Measurements from ENCODE around the gene CPVL. TPM values are rescaled to one million over a fixed set of nuclear protein-coding genes. Genes with fewer than 3 reads are reported as not detected.

Gene CPVL
- total RNA-seq, 1 experiment from 2014 or later: 10.3 TPM

- Histone ChIP-seq H3K4me3 (replicated peaks in 1 of 2; ENCODE audit: low read depth in 1 of 2, low read length in 2 of 2) (no peak overlapping the region), H3K9ac (ENCODE audit: low read length) (no peak overlapping the region), H2AFZ (ENCODE audit: low read depth, low read length, poor library complexity, severe bottlenecking) (no peak overlapping the region), H3K4me1 (ENCODE audit: control insufficient read depth in 1 of 2, insufficient read depth in 2 of 2, low read length in 2 of 2) (no peaks in the 10 kb centered on the region), H3K27ac (ENCODE audit: low read depth, low read length) (no peak overlapping the region), H3K79me2 (ENCODE audit: insufficient read depth, low read length) (no peaks in the 10 kb centered on the region), H3K9me3 (ENCODE audit: control insufficient read depth in 1 of 2, insufficient read depth in 1 of 2, low read depth in 1 of 2, low read length in 2 of 2) (no peaks in the 10 kb centered on the region), H3K27me3 (ENCODE audit: insufficient read depth, low read length) (no peaks in the 10 kb centered on the region), H3K4me2 (ENCODE audit: low read length) (no peak overlapping the region), H4K20me1 (ENCODE audit: insufficient read depth) (no peaks in the 10 kb centered on the region), H3K36me3 (ENCODE audit: control insufficient read depth in 1 of 2, insufficient read depth in 2 of 2, low read length in 2 of 2) (no peaks in the 10 kb centered on the region), H3K9me2 (ENCODE audit: insufficient read depth) (no peaks in the 10 kb centered on the region)
- no peak for DNase-seq (ENCODE audit: low read depth, low spot score)
- RAD21 ChIA-PET (ENCODE audit: low non-redundant PET in 1 of 2, low total read pairs in 2 of 2, uncharacterized antibody in 2 of 2, unreplicated experiment in 2 of 2): no interaction called here
- no TSS peak for BruUV-seq (replicated peaks)
- intact Hi-C loops (cut with micrococcal nuclease): no loop called here
- POLR2A ChIA-PET: no interaction called here
- no peak for ATAC-seq
- CTCF ChIA-PET: interaction anchor here (3.0 kb wide), 1 partner anchor 12 kb away, joined by 14 read pairs; no protein-coding TSS in a partner anchor
- no peak for TF ChIP-seq RAD21 (IDR thresholded peaks at IDR 0.05; ENCODE audit: low read depth)
- TF ChIP-seq ELF1 (IDR thresholded peaks at IDR 0.05; ENCODE audit: borderline replicate concordance, low read depth): no peak
- no peak for TF ChIP-seq YY1 (IDR thresholded peaks at IDR 0.05; ENCODE audit: extremely low read depth, insufficient replicate concordance, low read depth, low read length)
- no peak for TF ChIP-seq ZBTB33 (IDR thresholded peaks at IDR 0.05; ENCODE audit: extremely low read depth, insufficient replicate concordance, low read length)
- TF ChIP-seq EZH2phosphoT487 (IDR thresholded peaks at IDR 0.05; ENCODE audit: borderline replicate concordance): no peak
Measured at GRCh38 chr7:29177963-29178600, 31.7 kb upstream of the CPVL start.

- Histone ChIP-seq H3K4me2 (ENCODE audit: low read length) (no peak overlapping the region), H3K4me3 (replicated peaks in 1 of 2; ENCODE audit: low read depth in 1 of 2, low read length in 2 of 2) (no peak overlapping the region), H3K79me2 (ENCODE audit: insufficient read depth, low read length) (no peaks in the 10 kb centered on the region), H4K20me1 (ENCODE audit: insufficient read depth) (no peaks in the 10 kb centered on the region), H3K36me3 (ENCODE audit: control insufficient read depth in 1 of 2, insufficient read depth in 2 of 2, low read length in 2 of 2) (no peaks in the 10 kb centered on the region), H2AFZ (ENCODE audit: low read depth, low read length, poor library complexity, severe bottlenecking) (no peak overlapping the region), H3K9me2 (ENCODE audit: insufficient read depth) (no peaks in the 10 kb centered on the region), H3K9ac (ENCODE audit: low read length) (no peak overlapping the region), H3K9me3 (ENCODE audit: control insufficient read depth in 1 of 2, insufficient read depth in 1 of 2, low read depth in 1 of 2, low read length in 2 of 2) (no peaks in the 10 kb centered on the region), H3K27me3 (ENCODE audit: insufficient read depth, low read length) (no peaks in the 10 kb centered on the region), H3K4me1 (ENCODE audit: control insufficient read depth in 1 of 2, insufficient read depth in 2 of 2, low read length in 2 of 2) (no peaks in the 10 kb centered on the region), H3K27ac (ENCODE audit: low read depth, low read length) (no peak overlapping the region)
- intact Hi-C loops (cut with micrococcal nuclease): no loop called here
- CTCF ChIA-PET: interaction anchor here (0.6 to 1.8 kb wide), 2 partner anchors 16 to 165 kb away, joined by 3 to 6 read pairs; no protein-coding TSS in a partner anchor
- POLR2A ChIA-PET: no interaction called here
- BruUV-seq (replicated peaks): no TSS peak
- no peak for ATAC-seq
- RAD21 ChIA-PET (ENCODE audit: low non-redundant PET in 1 of 2, low total read pairs in 2 of 2, uncharacterized antibody in 2 of 2, unreplicated experiment in 2 of 2): no interaction called here
- DNase-seq (ENCODE audit: low read depth, low spot score): no peak
- TF ChIP-seq EZH2phosphoT487 (IDR thresholded peaks at IDR 0.05; ENCODE audit: borderline replicate concordance) (no peak), REST (IDR thresholded peaks at IDR 0.05; ENCODE audit: low read depth) (no peak), ZFX (IDR thresholded peaks at IDR 0.05) (no peak), CEBPB (IDR thresholded peaks at IDR 0.05; ENCODE audit: low read depth) (no peak), SIN3A (IDR thresholded peaks at IDR 0.05; ENCODE audit: low read depth) (no peak), YY1 (IDR thresholded peaks at IDR 0.05; ENCODE audit: extremely low read depth, insufficient replicate concordance, low read depth, low read length) (no peak), ATF3 (IDR thresholded peaks at IDR 0.05) (no peak), POLR2AphosphoS5 (IDR thresholded peaks at IDR 0.05; ENCODE audit: low read depth, low read length) (no peak), SP1 (IDR thresholded peaks at IDR 0.05; ENCODE audit: low read depth) (no peak), ELF1 (IDR thresholded peaks at IDR 0.05; ENCODE audit: borderline replicate concordance, low read depth) (no peak), POLR2A (IDR thresholded peaks at IDR 0.05; ENCODE audit: borderline replicate concordance, extremely low read depth, insufficient read depth, insufficient read length) (no peak), EZH2 (IDR thresholded peaks at IDR 0.05) (no peak)
Measured at GRCh38 chr7:29173458-29173857, 27.1 kb upstream of the CPVL start.
